Ovary (tissue), 9 donors: ENCODE results near the gene AMDHD1. TPM values are rescaled to one million over a fixed set of nuclear protein-coding genes. Genes with fewer than 3 reads are reported as not detected.

Experiments
- DNase-seq, 5 donors: peaks; one replicate each; pipeline ENCODE4 v3.0.0-alpha.2; 2019 to 2020
- H3K27ac ChIP-seq, 2 donors: fragments of 200-600 bp; one replicate each; pipeline versions ENCODE4 v1.5.1 to v1.8.0; 2019 to 2022
- H3K27me3 ChIP-seq: fragments of 200-600 bp; one replicate; pipeline ENCODE4 v1.8.0; 2022
- H3K36me3 ChIP-seq: fragments of 200-600 bp; sonication (generic); one replicate; pipeline ENCODE4 v1.5.1; 2019
- H3K4me1 ChIP-seq: one replicate; pipeline ENCODE4 v1.8.1; 2013; ENCODE audit warnings: mild to moderate bottlenecking, moderate library complexity; ENCODE audit not compliant: insufficient read depth
- H3K4me3 ChIP-seq: fragments of 200-600 bp; sonication (generic); one replicate; pipeline ENCODE4 v1.5.1; 2017
- H3K9me3 ChIP-seq, 2 donors: fragments of 200-600 bp in 1 of 2; sonication (generic) in 1 of 2; one replicate each; pipeline versions ENCODE4 v1.5.1 to v1.8.1; 2013 to 2019; ENCODE audit warnings: mild to moderate bottlenecking in 1 of 2, moderate library complexity in 1 of 2
- CTCF ChIP-seq, 3 donors: fragments of 450-650 bp in 2 of 3; fragments of 200-600 bp in 1 of 3; IDR thresholded peaks; one replicate each; pipeline versions ENCODE4 v1.5.1 to v1.8.0; 2016 to 2022; ENCODE audit warnings: antibody characterized with exemption in 3 of 3, mild to moderate bottlenecking in 1 of 3
- EP300 ChIP-seq: sonication (generic); formaldehyde crosslinking; IDR thresholded peaks from one replicate; pipeline ENCODE4 v1.6.1; 2017; ENCODE audit warnings: antibody characterized with exemption
- POLR2A ChIP-seq: fragments of 450-650 bp; IDR thresholded peaks from one replicate; pipeline ENCODE4 v1.6.1; 2017; ENCODE audit warnings: antibody characterized with exemption, mild to moderate bottlenecking, moderate library complexity
- WGBS, 3 donors: extraction: QIAGEN DNeasy Blood & Tissue Kit in 1 of 3; methylation state at CpG; one replicate each; pipeline versions ENCODE4 v1.1.5 to v1.1.7; 2013 to 2017; 5-methylcytosine and 5-hydroxymethylcytosine counted together
- intact Hi-C, 4 donors: fragments of 100-400 bp; cut with DNase I; formaldehyde crosslinking; loops; one replicate each; pipeline versions ENCODE4 v1.11.0 to v1.15.1; 2022 to 2023
- polyA plus RNA-seq, 2 donors: library from polyadenylated mRNA; stranded (reverse); fragments of 200-250 nt in 1 of 2; fragments of 350-450 nt in 1 of 2; fragmentation: Illumina TruSeq in 1 of 2; extraction: RNeasy Lipid Tissue Mini Kit (QIAGEN cat#74804) in 1 of 2; gene quantifications; one replicate each; pipeline ENCODE4 v1.2.3, GENCODE V29; 2013 to 2014
- total RNA-seq, 7 donors: library from RNA; depleted of rRNA in 2 of 7; stranded (reverse); fragments of >200 nt in 2 of 7; fragmentation: NEBNext Ultra II Directional in 3 of 7; extraction: Animal tissue kit (Norgen Biotek cat#: 25700) in 3 of 7; gene quantifications; one replicate each; pipeline versions ENCODE4 v1.1.0 to v1.2.4, GENCODE V29; 2016 to 2023
- donor health status: DM: no; HTN: no; CAD: no; lungs with moderate emphysema.
- donor health status: DM: no; HTN: no; CAD: no.
- donor health status: Bipolar disorder and iron deficiency.
- donor health status: DM: yes; HTN: yes; CAD: no.
- donor health status: DM: no; HTN: no; CAD: no.
- donor health status: DM: yes; HTN: yes; CAD: no.

The AMDHD1 gene
- total and polyA plus RNA-seq, 9 donors: 0.13 to 6.1 (median 0.57) TPM; not detected in 4

- Histone ChIP-seq H3K9me3 (no peaks in the 10 kb centered on the region), H3K27ac (no peak overlapping the region), H3K4me3 (no peak overlapping the region), H3K36me3 (no peaks in the 10 kb centered on the region), H3K4me1 (no peaks in the 10 kb centered on the region), H3K27me3 (no peaks in the 10 kb centered on the region)
- 37 to 46% (median 45%) methylated on average over 4 of the region's 4 CpGs for WGBS, 3 donors
- no peak for TF ChIP-seq EP300
- no peak for TF ChIP-seq CTCF (IDR thresholded peaks at IDR 0.05)
- TF ChIP-seq POLR2A: no peak
- DNase-seq: no peak
- intact Hi-C loops: loop anchor here in 1 of 4 donors (10.0 kb wide), 1 partner anchor 405 kb away; no protein-coding TSS in a partner anchor
Observed at GRCh38 chr12:95989504-95990123, 46.5 kb downstream of the AMDHD1 start.

GRCh38 chr12:95990136-95990535 lies 47.0 kb downstream of the AMDHD1 start:
- WGBS, 3 donors: 77 to 81% (median 77%) methylated on average over 7 of the region's 7 CpGs
- H3K9me3 ChIP-seq: no peaks in the 10 kb centered on the region
- TF ChIP-seq POLR2A (no peak), EP300 (no peak)
- H3K4me3 ChIP-seq: no peak overlapping the region
- no peak for DNase-seq
- no peaks in the 10 kb centered on the region for H3K36me3 ChIP-seq
- H3K4me1 ChIP-seq: no peaks in the 10 kb centered on the region
- H3K27me3 ChIP-seq: no peaks in the 10 kb centered on the region
- H3K27ac ChIP-seq: no peak overlapping the region
- intact Hi-C loops: loop anchor here in 1 of 4 donors (10.0 kb wide), 1 partner anchor 405 kb away; no protein-coding TSS in a partner anchor

- 90 to 92% (median 91%) methylated on average over 7 of the region's 7 CpGs for WGBS, 3 donors
- Histone ChIP-seq H3K4me3 (no peak overlapping the region), H3K27ac (no peak overlapping the region), H3K27me3 (no peaks in the 10 kb centered on the region), H3K9me3 (no peaks in the 10 kb centered on the region), H3K36me3 (no peaks in the 10 kb centered on the region), H3K4me1 (no peaks in the 10 kb centered on the region)
- TF ChIP-seq POLR2A: no peak
- no peak for TF ChIP-seq EP300
- TF ChIP-seq CTCF (IDR thresholded peaks at IDR 0.05): no peak
- intact Hi-C loops: loop anchor here in 1 of 4 donors (10.0 kb wide), 1 partner anchor 409 kb away; no protein-coding TSS in a partner anchor
- no peak for DNase-seq
Observed at GRCh38 chr12:95993907-95994306, 50.8 kb downstream of the AMDHD1 start.

GRCh38 chr12:95994476-95994875 lies 51.3 kb downstream of the AMDHD1 start:
- 88 to 91% (median 90%) methylated on average over 5 of the region's 5 CpGs for WGBS, 3 donors
- no peak for DNase-seq
- Histone ChIP-seq H3K4me1 (no peaks in the 10 kb centered on the region), H3K9me3 (no peaks in the 10 kb centered on the region), H3K36me3 (no peaks in the 10 kb centered on the region), H3K27me3 (no peaks in the 10 kb centered on the region), H3K27ac (no peak overlapping the region), H3K4me3 (no peak overlapping the region)
- intact Hi-C loops: loop anchor here in 1 of 4 donors (10.0 kb wide), 1 partner anchor 410 kb away; no protein-coding TSS in a partner anchor
- no peak for TF ChIP-seq CTCF (IDR thresholded peaks at IDR 0.05)
- TF ChIP-seq POLR2A: no peak
- no peak for TF ChIP-seq EP300
